Measurements from ENCODE around the gene PLA2G4B. TPM values are rescaled to one million over a fixed set of nuclear protein-coding genes. Genes with fewer than 3 reads are reported as not detected.

Gene PLA2G4B
- total RNA-seq, 1 donor from 2014 or later, result 13.1 TPM

GRCh38 chr15:41844814-41845213, 6.2 kb downstream of the PLA2G4B start:
- no peaks in the 10 kb centered on the region for H3K27me3 Mint-ChIP-seq

GRCh38 chr15:41847206-41847605, 8.6 kb downstream of the PLA2G4B start:
- H3K36me3 Mint-ChIP-seq (ENCODE audit: insufficient read depth), result peaks cover 9% of the 10 kb centered on the region
- H3K27ac Mint-ChIP-seq, result no peak overlapping the region
- DNase-seq (ENCODE audit: low spot score, unreplicated experiment), result no peak
- no peaks in the 10 kb centered on the region for H3K9me3 Mint-ChIP-seq (ENCODE audit: low read depth)
- H3K4me1 Mint-ChIP-seq (ENCODE audit: low read depth), result no peaks in the 10 kb centered on the region
- no peak for TF ChIP-seq CTCF (IDR thresholded peaks at IDR 0.05; ENCODE audit: unreplicated experiment)
- no peak overlapping the region for H3K4me3 Mint-ChIP-seq (ENCODE audit: low read depth)
- no peaks in the 10 kb centered on the region for H3K27me3 Mint-ChIP-seq

More at GRCh38 chr15:41844814-41845213, 6.2 kb downstream of the PLA2G4B start:
- Mint-ChIP-seq H3K36me3 (ENCODE audit: insufficient read depth) (peaks cover 9% of the 10 kb centered on the region), H3K9me3 (ENCODE audit: low read depth) (no peaks in the 10 kb centered on the region), H3K4me3 (ENCODE audit: low read depth) (no peak overlapping the region), H3K27ac (no peak overlapping the region), H3K4me1 (ENCODE audit: low read depth) (no peaks in the 10 kb centered on the region)
- TF ChIP-seq CTCF (IDR thresholded peaks at IDR 0.05; ENCODE audit: unreplicated experiment), result no peak
- DNase-seq (ENCODE audit: low spot score, unreplicated experiment), result no peak

- Mint-ChIP-seq H3K27me3 (no peaks in the 10 kb centered on the region), H3K4me3 (ENCODE audit: low read depth) (no peak overlapping the region), H3K4me1 (ENCODE audit: low read depth) (no peaks in the 10 kb centered on the region), H3K27ac (no peak overlapping the region), H3K9me3 (ENCODE audit: low read depth) (no peaks in the 10 kb centered on the region), H3K36me3 (ENCODE audit: insufficient read depth) (peaks cover 7% of the 10 kb centered on the region)
- no peak for TF ChIP-seq CTCF (IDR thresholded peaks at IDR 0.05; ENCODE audit: unreplicated experiment)
- DNase-seq (ENCODE audit: low spot score, unreplicated experiment), result no peak
Observed at GRCh38 chr15:41847981-41848380, 9.3 kb downstream of the PLA2G4B start.

- Mint-ChIP-seq H3K27ac (no peak overlapping the region), H3K27me3 (no peaks in the 10 kb centered on the region), H3K36me3 (ENCODE audit: insufficient read depth) (peaks cover 7% of the 10 kb centered on the region), H3K4me1 (ENCODE audit: low read depth) (no peaks in the 10 kb centered on the region), H3K9me3 (ENCODE audit: low read depth) (no peaks in the 10 kb centered on the region), H3K4me3 (ENCODE audit: low read depth) (no peak overlapping the region)
- DNase-seq (ENCODE audit: low spot score, unreplicated experiment), result no peak
- TF ChIP-seq CTCF (IDR thresholded peaks at IDR 0.05; ENCODE audit: unreplicated experiment), result no peak
Observed at GRCh38 chr15:41848631-41849030, 10.0 kb downstream of the PLA2G4B start.

GRCh38 chr15:41849204-41849603, 10.6 kb downstream of the PLA2G4B start:
- H3K9me3 Mint-ChIP-seq (ENCODE audit: low read depth), result no peaks in the 10 kb centered on the region
- no peak overlapping the region for H3K4me3 Mint-ChIP-seq (ENCODE audit: low read depth)
- DNase-seq (ENCODE audit: low spot score, unreplicated experiment), result no peak
- TF ChIP-seq CTCF (IDR thresholded peaks at IDR 0.05; ENCODE audit: unreplicated experiment), result no peak
- no peaks in the 10 kb centered on the region for H3K4me1 Mint-ChIP-seq (ENCODE audit: low read depth)
- peaks cover 7% of the 10 kb centered on the region for H3K36me3 Mint-ChIP-seq (ENCODE audit: insufficient read depth)
- no peaks in the 10 kb centered on the region for H3K27me3 Mint-ChIP-seq
- H3K27ac Mint-ChIP-seq, result no peak overlapping the region
